H1 (cell line): ENCODE data around the gene TNIK. TPM values are rescaled to one million over a fixed set of nuclear protein-coding genes. Genes with fewer than 3 reads are reported as not detected.

Experiments used
- CTCF ChIA-PET: fragments of 300-600 bp; sonication (Branson Sonifier 250); formaldehyde crosslinking; loops from one replicate; lab custom pipeline; 2021; ENCODE audit not compliant: partially characterized antibody; lab: Charles Lee
- POLR2A ChIA-PET: fragments of 300-600 bp; sonication (Branson Sonifier 250); formaldehyde crosslinking; loops from one replicate; lab custom pipeline; 2021; ENCODE audit warnings: inconsistent platforms; ENCODE audit not compliant: partially characterized antibody; lab: Charles Lee
- DNase-seq, 2 experiments: peaks; one replicate each; pipeline versions ENCODE4 v3.0.0 to v3.0.0-alpha.2; 2010 to 2022; ENCODE audit warnings: low spot score in 2 of 2, low read depth in 1 of 2, mixed read lengths in 1 of 2
- FAIRE-seq: peaks from 2 replicates; lab custom pipeline; 2011; peaks lifted over from hg19 to GRCh38; lab: Jason Lieb, UNC
- H2AFZ ChIP-seq: 2 replicates; pipeline ENCODE4 v1.8.1; 2012; ENCODE audit warnings: low read length, inconsistent platforms
- H2AK5ac ChIP-seq: 2 replicates; pipeline ENCODE4 v1.6.1; 2013; ENCODE audit warnings: low read depth, low read length
- H2BK120ac ChIP-seq: replicated peaks from 2 replicates; pipeline ENCODE3; 2013; ENCODE audit warnings: low read depth, low read length, inconsistent platforms
- H2BK12ac ChIP-seq: 2 replicates; pipeline ENCODE4 v1.6.1; 2013; ENCODE audit warnings: low read depth, low read length
- H2BK15ac ChIP-seq: 2 replicates; pipeline ENCODE4 v1.6.1; 2013; ENCODE audit warnings: low read length
- H2BK20ac ChIP-seq: 2 replicates; pipeline ENCODE4 v1.6.1; 2013; ENCODE audit warnings: low read length
- H2BK5ac ChIP-seq: 2 replicates; pipeline ENCODE4 v1.6.1; 2013; ENCODE audit warnings: low read depth, low read length
- H3K14ac ChIP-seq: 2 replicates; pipeline ENCODE4 v1.6.1; 2013; ENCODE audit warnings: inconsistent platforms; ENCODE audit not compliant: insufficient read length
- H3K18ac ChIP-seq: 2 replicates; pipeline ENCODE4 v1.6.1; 2013; ENCODE audit warnings: low read length; ENCODE audit errors: extremely low read depth
- H3K23ac ChIP-seq: 2 replicates; pipeline ENCODE4 v1.6.1; 2013; ENCODE audit warnings: inconsistent platforms; ENCODE audit not compliant: insufficient read length
- H3K23me2 ChIP-seq: 2 replicates; pipeline ENCODE4 v1.6.1; 2013; ENCODE audit warnings: low read depth, low read length
- H3K27ac ChIP-seq: 2 replicates; pipeline ENCODE4 v1.6.1; 2011; ENCODE audit warnings: low read depth, low read length, inconsistent platforms
- H3K27me3 ChIP-seq, 4 experiments: replicated peaks in 1 of 4; 1 replicate in 1 of 4; 2 replicates in 3 of 4; pipeline versions ENCODE4 v1.6.1 to v1.8.1; 2011 to 2013; ENCODE audit warnings: low read length in 3 of 4, mild to moderate bottlenecking in 3 of 4, inconsistent platforms in 2 of 4, mixed read lengths in 2 of 4, moderate library complexity in 1 of 4; ENCODE audit not compliant: control insufficient read depth in 3 of 4, insufficient read depth in 3 of 4; ENCODE audit errors: extremely low read depth in 1 of 4
- H3K36me3 ChIP-seq, 4 experiments: 2 replicates each; pipeline versions ENCODE4 v1.6.1 to v1.8.1; 2011 to 2013; ENCODE audit warnings: mild to moderate bottlenecking in 4 of 4, low read length in 3 of 4, moderate library complexity in 2 of 4, control low read depth in 1 of 4, inconsistent platforms in 1 of 4; ENCODE audit not compliant: insufficient read depth in 4 of 4, control insufficient read depth in 2 of 4
- H3K4ac ChIP-seq: replicated peaks from 2 replicates; pipeline ENCODE3; 2013; ENCODE audit warnings: low read length, low read depth, mixed read lengths, inconsistent platforms; ENCODE audit not compliant: insufficient read length
- H3K4me1 ChIP-seq, 4 experiments: replicated peaks in 1 of 4; 1 replicate in 1 of 4; 2 replicates in 3 of 4; pipeline versions ENCODE4 v1.6.1 to v1.8.1; 2011 to 2013; ENCODE audit warnings: low read length in 3 of 4, inconsistent platforms in 2 of 4, mixed read lengths in 1 of 4; ENCODE audit not compliant: insufficient read depth in 4 of 4, control insufficient read depth in 3 of 4
- H3K4me2 ChIP-seq, 2 experiments: 2 replicates each; pipeline versions ENCODE4 v1.6.1 to v1.8.1; 2011 to 2013; ENCODE audit warnings: low read depth in 2 of 2, low read length in 2 of 2, control low read depth in 1 of 2, inconsistent platforms in 1 of 2, mild to moderate bottlenecking in 1 of 2; ENCODE audit not compliant: insufficient read depth in 1 of 2
- H3K4me3 ChIP-seq, 4 experiments: fragments of 200-600, 300-600 bp in 1 of 4; sonication (generic), shearing (Covaris generic), sonication (Bioruptor Twin) in 1 of 4; 2 replicates each; pipeline versions ENCODE4 v1.5.1 to v1.8.1; 2011 to 2016; ENCODE audit warnings: low read length in 4 of 4, low read depth in 3 of 4, control low read depth in 2 of 4, inconsistent platforms in 2 of 4, mild to moderate bottlenecking in 2 of 4, mixed read lengths in 1 of 4, moderate library complexity in 1 of 4; ENCODE audit not compliant: insufficient read depth in 2 of 4; ENCODE audit errors: extremely low read depth in 1 of 4
- H3K56ac ChIP-seq: replicated peaks from 2 replicates; pipeline ENCODE3; 2013; ENCODE audit warnings: low read depth, mild to moderate bottlenecking, mixed read lengths, low read length, inconsistent platforms; ENCODE audit not compliant: insufficient read length
- H3K79me1 ChIP-seq: 2 replicates; pipeline ENCODE4 v1.6.1; 2013; ENCODE audit warnings: low read depth, low read length, control low read depth
- H3K79me2 ChIP-seq, 2 experiments: 2 replicates each; pipeline versions ENCODE4 v1.6.1 to v1.8.1; 2012 to 2013; ENCODE audit warnings: low read length in 2 of 2, mild to moderate bottlenecking in 2 of 2, inconsistent platforms in 1 of 2; ENCODE audit not compliant: insufficient read depth in 2 of 2, control insufficient read depth in 1 of 2
- H3K9ac ChIP-seq, 4 experiments: replicated peaks in 1 of 4; 1 replicate in 1 of 4; 2 replicates in 3 of 4; pipeline versions ENCODE4 v1.6.1 to v1.8.1; 2011 to 2013; ENCODE audit warnings: low read depth in 3 of 4, low read length in 3 of 4, control low read depth in 2 of 4, mild to moderate bottlenecking in 2 of 4, moderate library complexity in 2 of 4, inconsistent platforms in 1 of 4; ENCODE audit errors: extremely low read depth in 1 of 4
- H3K9me3 ChIP-seq, 2 experiments: 2 replicates each; pipeline versions ENCODE4 v1.6.1 to v1.8.1; 2012 to 2013; ENCODE audit warnings: mild to moderate bottlenecking in 2 of 2, moderate library complexity in 2 of 2, control low read depth in 1 of 2, inconsistent platforms in 1 of 2, low read depth in 1 of 2, low read length in 1 of 2, mixed read lengths in 1 of 2; ENCODE audit not compliant: insufficient read depth in 2 of 2
- H4K20me1 ChIP-seq, 2 experiments: replicated peaks in 1 of 2; 2 replicates each; pipeline versions ENCODE3 to v1.8.1; 2011 to 2013; ENCODE audit warnings: inconsistent platforms in 2 of 2, low read length in 2 of 2, mild to moderate bottlenecking in 1 of 2; ENCODE audit not compliant: insufficient read depth in 2 of 2, control insufficient read depth in 1 of 2
- H4K5ac ChIP-seq: 2 replicates; pipeline ENCODE4 v1.6.1; 2013; ENCODE audit warnings: low read length, low read depth, mixed read lengths, inconsistent platforms; ENCODE audit not compliant: insufficient read length
- H4K8ac ChIP-seq: 2 replicates; pipeline ENCODE4 v1.8.0; 2013; ENCODE audit warnings: mild to moderate bottlenecking, moderate library complexity, low read length, inconsistent platforms; ENCODE audit not compliant: insufficient read depth; ENCODE audit errors: extremely low read depth
- H4K91ac ChIP-seq: replicated peaks from 2 replicates; pipeline ENCODE3; 2013; ENCODE audit warnings: low read length, mixed read lengths, inconsistent platforms; ENCODE audit not compliant: insufficient read length
- ASH2L ChIP-seq: fragments of 200-600, 300-600 bp; sonication (generic); IDR thresholded peaks from one replicate; pipeline ENCODE4 v1.7.1; 2017; ENCODE audit warnings: low read length
- CBX5 ChIP-seq: fragments of 300-800, 300-1000 bp; sonication (generic); IDR thresholded peaks from 2 replicates; pipeline ENCODE4 v1.7.1; 2016; ENCODE audit warnings: antibody characterized with exemption, low read length, low read depth
- CEBPB ChIP-seq: IDR thresholded peaks from 2 replicates; pipeline ENCODE4 v1.6.1; 2012; ENCODE audit warnings: low read depth, low read length
- CTBP2 ChIP-seq: IDR thresholded peaks from 2 replicates; pipeline ENCODE4 v1.7.0; 2011; ENCODE audit warnings: borderline replicate concordance, mild to moderate bottlenecking, moderate library complexity, mixed read lengths, low read length; ENCODE audit not compliant: insufficient read depth, insufficient read length
- HDAC2 ChIP-seq, 2 experiments: fragments of 300-600 bp in 1 of 2; sonication (generic) in 1 of 2; IDR thresholded peaks; 2 replicates each; pipeline ENCODE4 v1.6.1; 2011 to 2012; ENCODE audit warnings: low read depth in 2 of 2, low read length in 2 of 2, mild to moderate bottlenecking in 2 of 2, moderate library complexity in 2 of 2, borderline replicate concordance in 1 of 2, inconsistent platforms in 1 of 2
- JUN ChIP-seq: IDR thresholded peaks from 2 replicates; pipeline ENCODE4 v1.6.1; 2011; ENCODE audit warnings: low read depth, mild to moderate bottlenecking, improper control_type of control experiment, low read length
- KDM1A ChIP-seq: fragments of 200-600, 300-600 bp; sonication (generic); IDR thresholded peaks from 2 replicates; pipeline ENCODE4 v1.7.1; 2016; ENCODE audit warnings: mild to moderate bottlenecking, low read length, borderline replicate concordance
- KDM5A ChIP-seq: fragments of 200-600 bp; IDR thresholded peaks from 2 replicates; pipeline ENCODE4 v1.7.1; 2012; ENCODE audit warnings: mild to moderate bottlenecking, low read length, inconsistent platforms, mixed read lengths
- NANOG ChIP-seq: IDR thresholded peaks from 2 replicates; pipeline ENCODE4 v1.6.1; 2011; ENCODE audit warnings: low read length, low read depth, mild to moderate bottlenecking, inconsistent platforms; ENCODE audit not compliant: insufficient read depth, poor library complexity, severe bottlenecking
- POU5F1 ChIP-seq: IDR thresholded peaks from 2 replicates; pipeline ENCODE4 v1.6.1; 2011; ENCODE audit warnings: low read depth, mild to moderate bottlenecking, low read length, moderate library complexity
- RFX5 ChIP-seq: IDR thresholded peaks from 2 replicates; pipeline ENCODE4 v1.6.1; 2011; ENCODE audit warnings: low read depth, low read length, improper control_type of control experiment, borderline replicate concordance
- SAP30 ChIP-seq: fragments of 300-600 bp; sonication (generic); IDR thresholded peaks from 2 replicates; pipeline ENCODE4 v1.7.1; 2012; ENCODE audit warnings: low read length, moderate library complexity, mild to moderate bottlenecking, inconsistent platforms; ENCODE audit not compliant: insufficient read depth, insufficient replicate concordance
- SRF ChIP-seq: IDR thresholded peaks from 2 replicates; pipeline ENCODE4 v1.6.1; 2011; ENCODE audit warnings: mild to moderate bottlenecking, low read depth, low read length, moderate library complexity
- TBP ChIP-seq: IDR thresholded peaks from 2 replicates; pipeline ENCODE4 v1.6.1; 2011; ENCODE audit warnings: low read depth, low read length, improper control_type of control experiment
- WGBS, 2 experiments: shearing (Covaris generic) in 1 of 2; methylation state at CpG; one replicate each; pipeline versions ENCODE4 v1.1.6 to v1.1.7; 2013 to 2015; ENCODE audit warnings: low lambda C conversion rate in 2 of 2, mixed read lengths in 2 of 2, inconsistent platforms in 1 of 2, low coverage in 1 of 2, missing lambda C conversion rate in 1 of 2; ENCODE audit not compliant: insufficient replicate concordance in 2 of 2, insufficient coverage in 1 of 2, insufficient read length in 1 of 2; ENCODE audit errors: extremely low coverage in 1 of 2, missing lambda C conversion rate in 1 of 2; 5-methylcytosine and 5-hydroxymethylcytosine counted together
- polyA plus RNA-seq, 7 experiments: library from polyadenylated mRNA; depleted of rRNA in 3 of 7; stranded (reverse) in 5 of 7; unstranded in 2 of 7; fragments of >200 nt in 5 of 7; fragments of 200-250 nt in 2 of 7; gene quantifications; 1 replicate in 5 of 7; 2 replicates in 1 of 7; 4 replicates in 1 of 7; pipeline versions ENCODE4 v1.2.1 to v1.2.3, GENCODE V29; 2011 to 2013; ENCODE audit warnings: missing spikeins in 2 of 7, mixed read lengths in 2 of 7
- total RNA-seq: library from RNA; stranded (reverse); fragmentation: NEBNext Ultra II Directional; extraction: Animal tissue kit (Norgen Biotek cat#: 25700); gene quantifications from 2 replicates; pipeline ENCODE4 v1.2.1, GENCODE V29; 2021

TNIK gene
- total and polyA plus RNA-seq, 2 of the 8 experiments (the other 6 are each of a cell fraction or from before 2014, with no cell fraction given), result 7.4 to 42.0 TPM

- H3K9ac ChIP-seq, result no peak overlapping the region
- no peak overlapping the region for H2BK5ac ChIP-seq
- H2BK120ac ChIP-seq, result no peak overlapping the region
- H4K5ac ChIP-seq, result no peak overlapping the region
- H3K18ac ChIP-seq, result no peak overlapping the region
- DNase-seq (no peak), FAIRE-seq (no peak)
- no peak overlapping the region for H3K56ac ChIP-seq
- H3K27ac ChIP-seq, result no peak overlapping the region
- no peak overlapping the region for H3K4me2 ChIP-seq
- no peaks in the 10 kb centered on the region for H3K9me3 ChIP-seq
- peaks cover 0 to 2% (median 0%) of the 10 kb centered on the region in 4 experiments; a peak in 2 of 7 replicates for H3K4me1 ChIP-seq
- H3K79me2 ChIP-seq, result no peaks in the 10 kb centered on the region
- H4K20me1 ChIP-seq, result no peaks in the 10 kb centered on the region
- no peak overlapping the region for H2AK5ac ChIP-seq
- H2AFZ ChIP-seq, result no peak overlapping the region
- H4K8ac ChIP-seq, result no peak overlapping the region
- POLR2A ChIA-PET, result no interaction called here
- H3K4ac ChIP-seq, result no peak overlapping the region
- no peak overlapping the region for H2BK20ac ChIP-seq
- no peak overlapping the region for H2BK15ac ChIP-seq
- no peak overlapping the region for H3K23ac ChIP-seq
- H3K27me3 ChIP-seq, result peaks cover 0 to 1% (median 0%) of the 10 kb centered on the region in 4 experiments; a peak in 1 of 7 replicates
- WGBS, 2 experiments, result 100% methylated on average over 3 of the region's 3 CpGs; no CpG with 5 or more reads in 1 of the 2 experiments
- CTCF ChIA-PET, result interaction anchor here (1.0 to 1.1 kb wide), 2 partner anchors 15 to 40 kb away, joined by 3 read pairs; no protein-coding TSS in a partner anchor
- peaks cover 0 to 7% (median 0%) of the 10 kb centered on the region in 4 experiments; a peak in 3 of 8 replicates for H3K36me3 ChIP-seq
- H3K23me2 ChIP-seq, result no peaks in the 10 kb centered on the region
- no peak overlapping the region for H3K14ac ChIP-seq
- H2BK12ac ChIP-seq, result no peak overlapping the region
- no peaks in the 10 kb centered on the region for H3K79me1 ChIP-seq
- no peak overlapping the region for H3K4me3 ChIP-seq
- H4K91ac ChIP-seq, result no peak overlapping the region
- TF ChIP-seq SRF (no peak), CBX5 (no peak), CEBPB (no peak), NANOG (no peak), POU5F1 (no peak), RFX5 (no peak), SAP30 (no peak), KDM5A (no peak), JUN (no peak), CTBP2 (no peak), HDAC2 (IDR thresholded peaks at IDR 0.05; ENCODE audit: borderline replicate concordance in 1 of 2, low read depth in 2 of 2, low read length in 2 of 2) (no peak), ASH2L (no peak), KDM1A (no peak), TBP (no peak)
These were observed 365.8 kb downstream of the TNIK start for GRCh38 chr3:171094411-171094810.
